Upper lobe of left lung (tissue), 4 donors: ENCODE measurements around the gene HCFC1.

Experiments used
- POLR2A ChIP-seq, 4 donors: fragments of 450-650 bp; IDR thresholded peaks; one replicate each; pipeline ENCODE4 v1.5.1; 2016 to 2017; ENCODE audit warnings: antibody characterized with exemption in 4 of 4, mild to moderate bottlenecking in 2 of 4
- POLR2AphosphoS5 ChIP-seq, 2 donors: sonication (generic); formaldehyde crosslinking; IDR thresholded peaks; one replicate each; pipeline ENCODE4 v1.5.1; 2017; ENCODE audit warnings: antibody characterized with exemption in 2 of 2
- TF ChIP-seq, protein P1 (sequence below), 6 experiments: fragments of 450-650 bp in 4 of 6; fragments of 200-600 bp in 2 of 6; sonication (generic) in 2 of 6; IDR thresholded peaks; one replicate each; pipeline ENCODE4 v1.5.1; 2016 to 2019; ENCODE audit warnings: antibody characterized with exemption in 6 of 6

DNA sequence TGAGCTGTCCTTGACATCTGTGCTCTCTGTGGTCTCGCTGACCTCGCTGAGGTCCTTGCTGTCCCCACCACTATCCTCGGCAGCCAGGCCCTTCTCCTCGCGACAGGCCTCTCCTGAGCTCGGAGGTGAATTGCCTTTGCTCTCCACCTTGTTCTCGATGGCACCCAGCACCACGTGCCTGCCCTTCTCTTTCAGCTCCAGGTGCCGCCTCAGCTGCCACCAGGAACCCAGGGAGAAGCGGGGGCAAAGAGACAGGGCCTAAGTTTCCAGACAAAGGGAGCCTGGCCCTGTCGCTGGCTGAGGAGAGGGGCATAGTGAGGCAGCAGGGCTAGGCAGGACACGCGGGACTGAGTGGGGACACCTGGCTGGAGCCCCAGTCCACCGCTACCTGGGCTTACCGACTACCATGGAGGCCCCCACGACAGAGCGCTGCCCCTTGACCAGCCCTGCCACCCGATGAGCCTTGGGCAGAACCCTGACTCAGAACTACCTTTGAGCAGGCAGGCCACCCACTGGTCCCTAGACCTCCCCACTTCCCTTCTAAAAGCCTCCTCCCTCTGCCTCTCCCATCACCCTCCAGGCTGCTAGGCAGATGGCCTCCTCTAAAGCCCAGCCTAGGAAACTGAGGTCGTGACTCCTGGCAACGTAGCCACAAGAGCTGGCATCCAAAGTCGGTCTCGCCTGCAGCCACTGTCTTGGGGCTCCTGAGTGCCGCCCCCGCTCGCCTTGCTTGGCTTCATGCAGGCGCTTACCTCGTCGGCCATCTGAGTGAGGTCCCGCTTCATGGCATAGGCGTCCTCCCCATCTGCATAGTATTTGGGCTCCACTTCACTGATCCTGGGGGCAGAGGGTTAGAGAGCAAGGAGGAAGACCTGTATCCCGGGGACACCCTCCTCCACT is 41.4 kb downstream of the HCFC1 start:
- TF ChIP-seq, protein P1, sequence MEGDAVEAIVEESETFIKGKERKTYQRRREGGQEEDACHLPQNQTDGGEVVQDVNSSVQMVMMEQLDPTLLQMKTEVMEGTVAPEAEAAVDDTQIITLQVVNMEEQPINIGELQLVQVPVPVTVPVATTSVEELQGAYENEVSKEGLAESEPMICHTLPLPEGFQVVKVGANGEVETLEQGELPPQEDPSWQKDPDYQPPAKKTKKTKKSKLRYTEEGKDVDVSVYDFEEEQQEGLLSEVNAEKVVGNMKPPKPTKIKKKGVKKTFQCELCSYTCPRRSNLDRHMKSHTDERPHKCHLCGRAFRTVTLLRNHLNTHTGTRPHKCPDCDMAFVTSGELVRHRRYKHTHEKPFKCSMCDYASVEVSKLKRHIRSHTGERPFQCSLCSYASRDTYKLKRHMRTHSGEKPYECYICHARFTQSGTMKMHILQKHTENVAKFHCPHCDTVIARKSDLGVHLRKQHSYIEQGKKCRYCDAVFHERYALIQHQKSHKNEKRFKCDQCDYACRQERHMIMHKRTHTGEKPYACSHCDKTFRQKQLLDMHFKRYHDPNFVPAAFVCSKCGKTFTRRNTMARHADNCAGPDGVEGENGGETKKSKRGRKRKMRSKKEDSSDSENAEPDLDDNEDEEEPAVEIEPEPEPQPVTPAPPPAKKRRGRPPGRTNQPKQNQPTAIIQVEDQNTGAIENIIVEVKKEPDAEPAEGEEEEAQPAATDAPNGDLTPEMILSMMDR (IDR thresholded peaks at IDR 0.05): no peak
- no peak for TF ChIP-seq POLR2AphosphoS5 (IDR thresholded peaks at IDR 0.05)
- TF ChIP-seq POLR2A (IDR thresholded peaks at IDR 0.05): no peak
